ENCODE results near the gene SERPINB3.
"Not testable (repeated sequence)": the region's sequence is repeated elsewhere in the genome, so short reads cannot be mapped to it uniquely, and the experiment has no call there.

Gene SERPINB3

DNA sequence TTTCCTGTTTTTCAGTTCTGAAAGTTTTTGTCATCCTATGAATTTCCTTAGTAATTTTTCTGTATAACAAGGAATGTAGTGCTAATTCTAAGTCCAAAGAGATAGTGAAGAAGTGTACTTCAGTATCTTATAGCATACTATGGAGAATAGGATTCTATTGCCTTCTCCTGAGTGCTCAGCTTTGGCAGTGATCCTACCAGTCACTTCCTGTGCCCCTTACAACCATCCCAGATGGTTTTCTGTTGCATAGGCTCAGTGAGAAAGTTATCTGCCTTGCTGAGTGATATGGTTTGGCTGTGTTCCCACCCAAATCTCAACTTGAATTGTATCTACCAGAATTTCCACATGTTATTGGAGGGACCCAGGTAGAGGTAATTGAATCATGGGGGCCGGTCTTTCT lies 17.0 kb downstream of the SERPINB3 start:
- not testable (repeated sequence) for DNase-seq

- not testable (repeated sequence) for DNase-seq
Measured at GRCh38 chr18:63644142-63644541, 17.6 kb downstream of the SERPINB3 start, which contains the start of gene SERPINB4. SERPINB4 (minus strand) TSS chr18:63644256; CDS start chr18:63643577, 679 bp downstream.

DNA sequence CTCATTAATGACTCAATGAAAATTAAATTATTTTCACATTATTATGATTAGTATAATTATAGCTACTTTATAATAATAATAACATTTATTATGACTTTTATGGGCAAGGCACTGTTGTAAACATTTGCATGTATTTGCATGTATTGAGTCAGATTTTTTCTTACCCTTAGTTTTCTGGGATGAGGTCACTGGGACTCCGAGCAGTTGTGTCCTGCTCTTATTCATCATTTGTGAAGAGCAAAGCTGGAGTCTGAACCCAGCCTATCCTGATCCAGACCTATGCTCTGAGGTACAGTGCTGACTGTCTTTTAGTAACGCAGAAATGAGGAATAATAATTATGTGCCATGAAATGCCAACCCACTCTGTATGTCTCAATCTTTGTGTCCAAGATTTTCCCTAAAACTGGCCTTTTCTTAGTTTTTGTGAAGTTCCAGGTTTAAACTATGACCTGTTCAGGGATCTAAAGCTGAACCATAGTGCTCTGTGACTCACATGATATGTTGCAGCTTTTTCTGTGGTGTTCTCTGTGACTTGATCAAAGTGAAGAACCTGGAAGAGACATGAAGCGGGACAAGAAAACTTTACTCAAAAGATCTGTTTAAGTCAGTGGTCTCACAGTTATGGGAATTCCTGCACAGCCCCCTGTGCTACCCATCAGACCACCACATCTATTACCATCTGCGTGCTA lies 18.9 kb downstream of the SERPINB3 start:
- DNase-seq: not testable (repeated sequence)

DNA sequence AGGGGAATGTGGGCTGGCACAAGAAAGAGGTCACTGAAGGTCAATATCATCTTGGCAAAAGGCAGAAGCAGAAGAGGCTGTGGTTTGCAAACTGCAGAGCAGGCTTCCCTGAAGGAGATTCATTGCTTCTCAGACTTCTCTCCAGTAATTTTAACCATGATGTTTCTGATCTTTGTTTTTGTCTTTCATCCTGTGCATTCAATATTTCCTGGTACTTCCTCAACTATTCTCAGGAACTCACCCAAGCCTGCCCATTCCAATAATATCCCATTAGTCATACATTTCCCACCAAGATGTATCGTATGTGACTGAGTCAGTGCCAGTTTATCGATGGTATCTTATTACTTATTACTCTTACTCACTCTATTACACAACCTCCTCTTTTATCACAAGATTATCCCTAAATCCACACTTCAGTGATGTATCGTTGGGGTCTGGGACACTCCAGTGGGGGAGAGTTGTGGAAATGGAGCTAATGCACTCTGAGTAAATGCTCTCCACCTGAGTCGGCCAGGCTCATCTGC lies 20.5 kb downstream of the SERPINB3 start:
- not testable (repeated sequence) for DNase-seq

DNA sequence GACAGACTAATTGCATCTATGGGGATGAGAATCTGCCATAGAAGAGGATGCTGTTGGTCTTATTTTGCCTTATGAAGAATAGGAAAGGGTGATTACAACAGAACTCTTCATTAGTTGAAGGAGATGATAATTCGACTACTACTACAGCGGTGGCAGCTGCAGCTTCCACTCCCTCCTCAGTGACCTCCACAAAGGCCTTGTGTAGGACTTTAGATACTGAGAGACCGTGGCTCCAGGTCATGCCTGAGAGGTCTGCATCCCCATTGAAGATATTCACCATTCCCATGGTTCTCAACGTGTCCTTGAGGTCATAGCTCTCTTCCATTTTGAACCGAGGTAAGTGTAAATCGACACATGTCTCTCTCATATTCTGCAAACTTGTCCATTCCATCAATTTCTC lies 24.0 kb downstream of the SERPINB3 start:
- DNase-seq: no peak

GRCh38 chr18:63627819-63628218 lies 33.9 kb downstream of the SERPINB3 start:
- no peak for DNase-seq

DNA sequence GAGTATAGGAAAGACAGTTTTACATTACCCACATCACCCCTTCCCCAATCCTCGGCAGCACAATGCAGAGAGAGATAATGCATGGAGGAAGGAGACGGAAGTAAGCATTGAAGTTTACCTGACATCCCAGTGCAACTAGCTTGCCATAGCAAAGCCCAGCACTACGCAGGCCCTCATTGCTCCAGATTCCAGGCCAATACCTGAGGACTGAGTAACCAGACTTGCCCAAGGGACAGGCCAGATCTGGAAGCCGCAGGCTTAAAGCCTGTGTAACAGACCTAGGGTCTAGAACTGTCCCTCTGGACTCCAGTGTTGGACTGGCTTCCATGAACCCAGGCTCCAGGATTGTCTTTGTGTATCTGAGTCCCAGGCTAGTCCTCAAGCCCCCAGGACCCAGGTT lies 35.3 kb downstream of the SERPINB3 start:
- no peak for DNase-seq

DNA sequence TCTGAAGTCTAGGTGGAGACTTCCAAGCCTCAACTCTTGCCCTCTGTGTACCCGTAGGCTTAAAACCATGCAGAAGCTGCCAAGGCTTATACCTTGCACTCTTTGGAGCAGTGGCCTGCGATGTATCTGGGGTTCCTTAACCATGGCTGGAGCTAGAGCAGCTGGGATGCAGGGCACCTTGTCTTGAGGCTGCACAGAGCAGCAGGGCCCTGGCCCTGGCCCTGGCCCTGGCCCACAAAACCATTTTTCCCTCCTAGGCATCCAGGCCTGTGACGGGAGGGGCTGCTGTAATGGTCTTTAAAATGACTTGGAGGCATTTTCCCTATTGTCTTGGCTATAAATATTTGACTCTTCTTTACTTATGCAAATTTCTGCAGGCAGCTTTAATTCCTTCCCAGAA lies 36.8 kb downstream of the SERPINB3 start:
- DNase-seq: no peak

DNA sequence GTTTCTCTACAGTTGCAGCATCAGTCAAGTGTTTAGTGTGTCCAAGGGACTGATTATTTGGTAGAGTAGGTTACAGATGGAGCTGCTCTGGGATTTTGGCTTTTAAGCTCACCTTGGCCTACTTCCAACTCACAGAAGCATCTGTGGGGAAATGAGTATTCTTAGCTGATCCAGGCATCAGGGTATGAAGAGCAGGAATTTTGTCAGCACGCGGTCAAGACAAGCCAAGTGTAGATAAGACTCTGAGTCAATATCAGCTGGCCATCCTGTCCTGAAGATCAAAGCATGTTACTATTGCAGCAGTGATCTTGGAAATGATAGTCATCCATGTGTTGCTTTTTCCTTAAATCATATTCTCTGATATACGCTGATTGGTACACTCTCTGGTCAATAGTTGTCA lies 42.0 kb downstream of the SERPINB3 start:
- no peak for DNase-seq

DNA sequence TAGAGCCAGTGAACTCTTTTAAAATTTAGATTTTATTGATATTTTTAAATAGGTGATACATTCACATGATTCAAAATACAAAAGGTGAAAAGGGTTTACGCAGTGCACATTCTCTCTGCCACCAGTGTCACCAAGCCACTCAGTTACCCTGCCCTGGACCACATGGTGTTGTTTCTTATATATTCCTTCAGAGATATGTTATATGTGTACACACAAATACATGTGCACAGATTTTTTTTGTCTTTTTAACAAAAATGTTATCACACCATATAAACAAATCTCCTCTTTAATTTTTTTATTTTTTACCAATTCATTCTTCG lies 43.8 kb downstream of the SERPINB3 start:
- DNase-seq: no peak

GRCh38 chr18:63617049-63617914 lies 44.4 kb downstream of the SERPINB3 start:
- DNase-seq: peak in 1 of 2 experiments; percentile 12

GRCh38 chr18:63613420-63613819 lies 48.3 kb downstream of the SERPINB3 start:
- no peak for DNase-seq

- DNase-seq: no peak
Measured at GRCh38 chr18:63606526-63606925, 55.2 kb downstream of the SERPINB3 start.

All from SHP77 (cell line).